PC-9 (cell line): ENCODE results near the gene KDM5B. TPM values are rescaled to one million over a fixed set of nuclear protein-coding genes. Genes with fewer than 3 reads are reported as not detected.

Source experiments
- BruUV-seq: library from RNA; stranded (reverse); fragments of 400-500 nt; replicated peaks from 2 replicates; lab custom pipeline; 2021; lab: Mats Ljungman, UMichigan
- CTCF ChIA-PET: fragments of 300-600 bp; sonication (Branson Sonifier 250); formaldehyde crosslinking; loops from one replicate; lab custom pipeline; 2022; ENCODE audit warnings: antibody characterized with exemption; lab: Charles Lee
- POLR2A ChIA-PET: fragments of 300-600 bp; sonication (Branson Sonifier 250); formaldehyde crosslinking; loops from one replicate; lab custom pipeline; 2022; ENCODE audit warnings: antibody characterized with exemption; ENCODE audit not compliant: unreplicated experiment; lab: Charles Lee
- DNase-seq, 2 experiments: peaks; one replicate each; pipeline versions ENCODE4 v3.0.0 to v3.0.0-alpha.2; 2015 to 2022; ENCODE audit warnings: mixed read lengths in 1 of 2
- H2AFZ ChIP-seq: fragments of 200-600 bp; sonication (generic); 2 replicates; pipeline ENCODE4 v1.8.1; 2017; ENCODE audit warnings: antibody characterized with exemption
- H3F3A ChIP-seq: fragments of 200-600 bp; sonication (generic); 2 replicates; pipeline ENCODE4 v1.8.1; 2017; ENCODE audit warnings: antibody characterized with exemption, mild to moderate bottlenecking, low read depth; ENCODE audit not compliant: insufficient read depth
- H3K27ac ChIP-seq: fragments of 200-600 bp; sonication (generic); 2 replicates; pipeline ENCODE4 v1.6.1; 2016; ENCODE audit warnings: mixed run types
- H3K27me3 ChIP-seq: fragments of 200-600 bp; sonication (generic); 2 replicates; pipeline ENCODE4 v1.6.1; 2016; ENCODE audit warnings: low read depth, mixed run types; ENCODE audit not compliant: insufficient read depth
- H3K36me3 ChIP-seq: fragments of 200-600 bp; sonication (generic); 2 replicates; pipeline ENCODE4 v1.6.1; 2016; ENCODE audit warnings: low read depth, mixed run types
- H3K4me1 ChIP-seq: fragments of 200-600 bp; sonication (generic); replicated peaks from 2 replicates; pipeline ENCODE4 v1.6.1; 2016; ENCODE audit warnings: mixed run types; ENCODE audit not compliant: insufficient read depth
- H3K4me2 ChIP-seq: fragments of 200-600 bp; sonication (generic); 2 replicates; pipeline ENCODE4 v1.6.1; 2017; ENCODE audit warnings: mixed run types
- H3K4me3 ChIP-seq: fragments of 200-600 bp; sonication (generic); 2 replicates; pipeline ENCODE4 v1.6.1; 2016; ENCODE audit warnings: mixed run types
- H3K79me2 ChIP-seq: fragments of 200-600 bp; sonication (generic); 2 replicates; pipeline ENCODE4 v1.6.1; 2017; ENCODE audit warnings: low read depth, mixed run types
- H3K9me2 ChIP-seq: fragments of 200-600 bp; sonication (generic); 2 replicates; pipeline ENCODE4 v1.8.1; 2017; ENCODE audit warnings: mild to moderate bottlenecking; ENCODE audit not compliant: insufficient read depth
- H3K9me3 ChIP-seq: fragments of 200-600 bp; sonication (generic); 2 replicates; pipeline ENCODE4 v1.8.1; 2016; ENCODE audit warnings: low read depth; ENCODE audit not compliant: insufficient read depth
- H4K20me1 ChIP-seq: fragments of 200-600 bp; sonication (generic); 2 replicates; pipeline ENCODE4 v1.8.1; 2017; ENCODE audit not compliant: insufficient read depth
- CTCF ChIP-seq: fragments of 200-600 bp; sonication (generic); conservative IDR thresholded peaks from 2 replicates; pipeline ENCODE4 v1.6.1; 2017; ENCODE audit warnings: mixed run types, antibody characterized with exemption, mild to moderate bottlenecking, moderate library complexity
- EZH2 ChIP-seq: fragments of 200-600 bp; sonication (generic); IDR thresholded peaks from 2 replicates; pipeline ENCODE4 v1.8.0; 2017; ENCODE audit warnings: antibody characterized with exemption, low read depth
- intact Hi-C: fragments of 100-400 bp; cut with micrococcal nuclease; formaldehyde crosslinking; loops from one replicate; pipeline ENCODE4 v1.10.0; 2022; ENCODE audit not compliant: unreplicated experiment
- total RNA-seq: library from RNA; stranded (reverse); gene quantifications from 2 replicates; pipeline ENCODE4 v1.2.3, GENCODE V29; 2021

Gene KDM5B
- total RNA-seq, 1 experiment from 2014 or later, result 99.8 TPM

- Histone ChIP-seq H3K27me3 (no peaks in the 10 kb centered on the region), H2AFZ (no peak overlapping the region), H3K4me1 (peaks cover 31% of the 10 kb centered on the region), H3K9me3 (no peaks in the 10 kb centered on the region), H3K9me2 (no peaks in the 10 kb centered on the region), H4K20me1 (no peaks in the 10 kb centered on the region), H3K27ac (no peak overlapping the region), H3K4me2 (0 out of 2 replicates have a peak overlapping the region, but pooled peaks have one; percentile 22), H3F3A (peaks cover 15% of the 10 kb centered on the region; the same call in 1 of the 2 replicates), H3K4me3 (no peak overlapping the region), H3K36me3 (no peaks in the 10 kb centered on the region), H3K79me2 (peaks cover 6% of the 10 kb centered on the region)
- ChIA-PET POLR2A (no interaction called here), CTCF (no interaction called here)
- no peak for DNase-seq
- intact Hi-C loops, result no loop called here
- TF ChIP-seq CTCF (no peak), EZH2 (no peak)
- BruUV-seq, result no TSS peak
Measured at GRCh38 chr1:202815120-202815519, 6.9 kb upstream of the KDM5B start.

GRCh38 chr1:202812176-202813026, 4.2 kb upstream of the KDM5B start:
- H2AFZ ChIP-seq, result no peak overlapping the region
- DNase-seq, result peak; percentile 68 to 80
- TF ChIP-seq EZH2 (no peak), CTCF (no peak)
- no peaks in the 10 kb centered on the region for H3K9me2 ChIP-seq
- H4K20me1 ChIP-seq, result no peaks in the 10 kb centered on the region
- H3K4me3 ChIP-seq, result peak overlapping the region; percentile 86; the same call in 1 of the 2 replicates
- CTCF ChIA-PET, result interaction anchor here (0.7 kb wide), 1 partner anchor 93 kb away, joined by 3 read pairs; no protein-coding TSS in a partner anchor
- H3K36me3 ChIP-seq, result no peaks in the 10 kb centered on the region
- peak overlapping the region; percentile 56 for H3K27ac ChIP-seq
- POLR2A ChIA-PET, result no interaction called here
- H3K79me2 ChIP-seq, result peaks cover 21% of the 10 kb centered on the region
- peak overlapping the region; percentile 96 for H3K4me2 ChIP-seq
- intact Hi-C loops, result no loop called here
- no peaks in the 10 kb centered on the region for H3K9me3 ChIP-seq
- BruUV-seq, result no TSS peak
- peaks cover 24% of the 10 kb centered on the region; the same call in 1 of the 2 replicates for H3F3A ChIP-seq
- no peaks in the 10 kb centered on the region for H3K27me3 ChIP-seq
- H3K4me1 ChIP-seq, result peaks cover 40% of the 10 kb centered on the region

GRCh38 chr1:202811296-202812175, 3.3 kb upstream of the KDM5B start:
- intact Hi-C loops, result loop anchor here (2.0 kb wide), 2 partner anchors 25 to 49 kb away; no protein-coding TSS in a partner anchor
- H3K4me1 ChIP-seq, result peaks cover 40% of the 10 kb centered on the region
- H3K9me2 ChIP-seq, result no peaks in the 10 kb centered on the region
- TSS peak; percentile 21 for BruUV-seq
- peak overlapping the region; percentile 86 for H2AFZ ChIP-seq
- ChIA-PET POLR2A (interaction anchor here (0.6 kb wide), 1 partner anchor 969 kb away, joined by 3 read pairs; no protein-coding TSS in a partner anchor), CTCF (no interaction called here)
- peak overlapping the region; percentile 56 for H3K27ac ChIP-seq
- peaks cover 24% of the 10 kb centered on the region; the same call in 1 of the 2 replicates for H3F3A ChIP-seq
- H3K27me3 ChIP-seq, result no peaks in the 10 kb centered on the region
- peak in 1 of 2 experiments; percentile 56 for DNase-seq
- H3K4me2 ChIP-seq, result peak overlapping the region; percentile 96
- peak overlapping the region; percentile 86 for H3K4me3 ChIP-seq
- H3K9me3 ChIP-seq, result no peaks in the 10 kb centered on the region
- H3K36me3 ChIP-seq, result no peaks in the 10 kb centered on the region
- H3K79me2 ChIP-seq, result peaks cover 29% of the 10 kb centered on the region
- H4K20me1 ChIP-seq, result peaks cover 1% of the 10 kb centered on the region; the same call in 1 of the 2 replicates
- TF ChIP-seq CTCF, result no peak
- no peak for TF ChIP-seq EZH2
